Pons (tissue), 1 donor: ENCODE measurements around the gene MDK.

Experiments used
- DNase-seq: peaks from one replicate; pipeline ENCODE4 v3.0.0-alpha.2; 2016; ENCODE audit warnings: low spot score

Gene MDK

GRCh38 chr11:46348566-46349401 is 32.7 kb upstream of the MDK start:
- no peak for DNase-seq

GRCh38 chr11:46350695-46351094 is 30.8 kb upstream of the MDK start:
- DNase-seq = no peak

- DNase-seq = no peak
Observed at GRCh38 chr11:46351148-46351547, 30.3 kb upstream of the MDK start.

- DNase-seq = no peak
Observed at GRCh38 chr11:46351606-46352005, 29.9 kb upstream of the MDK start.

- DNase-seq = no peak
Observed at GRCh38 chr11:46352063-46352841, 29.2 kb upstream of the MDK start.

- no peak for DNase-seq
Observed at GRCh38 chr11:46353698-46354097, 27.8 kb upstream of the MDK start.

- no peak for DNase-seq
Observed at GRCh38 chr11:46356924-46357482, 24.5 kb upstream of the MDK start.

GRCh38 chr11:46357483-46357936 is 24.0 kb upstream of the MDK start:
- DNase-seq = no peak

- no peak for DNase-seq
Observed at GRCh38 chr11:46359953-46360352, 21.5 kb upstream of the MDK start.

GRCh38 chr11:46360878-46361277 is 20.6 kb upstream of the MDK start:
- no peak for DNase-seq

GRCh38 chr11:46361283-46362155 is 19.9 kb upstream of the MDK start:
- DNase-seq = no peak

- DNase-seq = no peak
Observed at GRCh38 chr11:46362156-46363030, 19.1 kb upstream of the MDK start.

GRCh38 chr11:46363031-46363407 is 18.4 kb upstream of the MDK start:
- DNase-seq = peak; percentile 83

- DNase-seq = peak; percentile 93
Observed at GRCh38 chr11:46363455-46364005, 17.9 kb upstream of the MDK start.

- no peak for DNase-seq
Observed at GRCh38 chr11:46364056-46364455, 17.4 kb upstream of the MDK start.

GRCh38 chr11:46364791-46365190 is 16.7 kb upstream of the MDK start:
- no peak for DNase-seq

GRCh38 chr11:46366260-46366659 is 15.2 kb upstream of the MDK start:
- no peak for DNase-seq

- no peak for DNase-seq
Observed at GRCh38 chr11:46366661-46367161, 14.8 kb upstream of the MDK start.

- DNase-seq = no peak
Observed at GRCh38 chr11:46367244-46367915, 14.1 kb upstream of the MDK start.

- DNase-seq = no peak
Observed at GRCh38 chr11:46367916-46368267, 13.6 kb upstream of the MDK start.
